HepG2 (cell line): ENCODE measurements around the gene KAT7. TPM values are rescaled to one million over a fixed set of nuclear protein-coding genes. Genes with fewer than 3 reads are reported as not detected.

Source experiments
- DR1 ChIP-seq: sonication (generic); formaldehyde crosslinking; IDR thresholded peaks from 2 replicates; pipeline ENCODE4 v1.8.0; 2021; ENCODE audit warnings: mild to moderate bottlenecking, missing genetic modification reagents, inconsistent platforms
- GTF2F1 ChIP-seq: fragments of 150-350 bp; IDR thresholded peaks from 2 replicates; pipeline ENCODE4 v1.6.1; 2014; ENCODE audit warnings: low read length
- MNT ChIP-seq: fragments of 450-650 bp; IDR thresholded peaks from 2 replicates; pipeline ENCODE4 v1.6.1; 2016
- NFYB ChIP-seq: sonication (generic); formaldehyde crosslinking; IDR thresholded peaks from 2 replicates; pipeline ENCODE4 v1.4.0; 2020; ENCODE audit warnings: missing genetic modification reagents
- PAXIP1 ChIP-seq: sonication (generic); formaldehyde crosslinking; conservative IDR thresholded peaks from 2 replicates; pipeline ENCODE4 v1.4.0; 2020; ENCODE audit warnings: mild to moderate bottlenecking, missing genetic modification reagents, moderate library complexity
- PHF8 ChIP-seq: sonication (generic); formaldehyde crosslinking; IDR thresholded peaks from 2 replicates; pipeline ENCODE4 v1.5.0; 2020; ENCODE audit warnings: missing genetic modification reagents
- POLR2A ChIP-seq, 2 experiments: IDR thresholded peaks; 2 replicates each; pipeline ENCODE4 v1.6.1; 2011; ENCODE audit warnings: low read depth in 2 of 2, low read length in 2 of 2, mild to moderate bottlenecking in 1 of 2, moderate library complexity in 1 of 2; ENCODE audit not compliant: insufficient read depth in 1 of 2
- RBFOX2 ChIP-seq: fragments of 200-400 bp; formaldehyde crosslinking; IDR thresholded peaks from 2 replicates; pipeline ENCODE4 v1.6.1; 2017; ENCODE audit warnings: low read depth, mild to moderate bottlenecking, low read length
- SAP130 ChIP-seq: IDR thresholded peaks from 2 replicates; pipeline ENCODE4 v1.6.1; 2016; ENCODE audit warnings: low read depth
- SMAD9 ChIP-seq: sonication (generic); formaldehyde crosslinking; IDR thresholded peaks from 2 replicates; pipeline ENCODE4 v1.5.1; 2020; ENCODE audit warnings: mild to moderate bottlenecking, missing genetic modification reagents
- SRF ChIP-seq: IDR thresholded peaks from 2 replicates; pipeline ENCODE4 v1.6.1; 2011; ENCODE audit warnings: mild to moderate bottlenecking, low read depth, low read length, moderate library complexity
- SRSF4 ChIP-seq: fragments of 200-400 bp; formaldehyde crosslinking; IDR thresholded peaks from one replicate; pipeline ENCODE4 v1.6.1; 2018; ENCODE audit warnings: mild to moderate bottlenecking, low read depth, low read length, moderate library complexity; ENCODE audit not compliant: poor library complexity, severe bottlenecking
- ZBTB2 ChIP-seq: sonication (generic); formaldehyde crosslinking; IDR thresholded peaks from 2 replicates; pipeline ENCODE4 v1.8.0; 2022; ENCODE audit warnings: low read depth, missing genetic modification reagents
- ZFYVE20 ChIP-seq: sonication (generic); formaldehyde crosslinking; IDR thresholded peaks from 2 replicates; pipeline ENCODE4 v1.8.0; 2023; ENCODE audit warnings: low read depth, mild to moderate bottlenecking, moderate library complexity, missing genetic modification reagents, borderline replicate concordance
- ZNF546 ChIP-seq: sonication (generic); formaldehyde crosslinking; conservative IDR thresholded peaks from 2 replicates; pipeline ENCODE4 v1.8.1; 2023; ENCODE audit warnings: mild to moderate bottlenecking, missing genetic modification reagents
- polyA plus RNA-seq, 8 experiments: library from polyadenylated mRNA; depleted of rRNA in 3 of 8; stranded (reverse) in 7 of 8; unstranded in 1 of 8; fragments of >200 nt; fragmentation: Illumina TruSeq in 4 of 8; extraction: Trizol in 4 of 8; gene quantifications; 2 replicates each; pipeline versions ENCODE4 v1.2.1 to v1.2.3, GENCODE V29; 2011 to 2016; ENCODE audit warnings: low read depth in 4 of 8, missing spikeins in 1 of 8, mixed read lengths in 1 of 8; ENCODE audit not compliant: insufficient read depth in 1 of 8
- total RNA-seq, 5 experiments: library from RNA; depleted of rRNA; stranded (reverse); fragments of >200 nt; fragmentation: Illumina TruSeq; extraction: Trizol; gene quantifications; 2 replicates each; pipeline ENCODE4 v1.2.3, GENCODE V29; 2016; ENCODE audit warnings: low read depth in 1 of 5

Gene KAT7
- total and polyA plus RNA-seq, 2 of the 13 experiments (the other 11 are each of a cell fraction or from before 2014, with no cell fraction given) = 21.2 to 39.2 TPM

- TF ChIP-seq PHF8 (CRISPR knock-in tag) (peak; percentile 42; the same call in 1 of the 2 replicates), ZNF546 (CRISPR knock-in tag) (0 out of 2 replicates have a peak, but pooled peaks have one; percentile 5), ZFYVE20 (CRISPR knock-in tag) (no peak), MNT (peak; percentile 24; the same call in 1 of the 2 replicates), DR1 (CRISPR knock-in tag) (peak; percentile 97), ZBTB2 (CRISPR knock-in tag) (no peak), RBFOX2 (peak; percentile 82), SRF (0 out of 2 replicates have a peak, but pooled peaks have one; percentile 9), PAXIP1 (no peak), SMAD9 (CRISPR knock-in tag) (no peak), SAP130 (CRISPR knock-in tag) (peak; percentile 43), SRSF4 (no peak), POLR2A (IDR thresholded peaks at IDR 0.05; ENCODE audit: insufficient read depth in 1 of 2, low read depth in 2 of 2, low read length in 2 of 2) (peak; percentile 93 to 97), GTF2F1 (peak; percentile 95), NFYB (CRISPR knock-in tag) (peak; percentile 95)
Observed at GRCh38 chr17:49763735-49764558, 24.5 kb upstream of the KAT7 start, which contains the start of gene FAM117A (continued).
